Gastrocnemius medialis (tissue), 4 donors: ENCODE measurements around the gene DSC3. TPM values are rescaled to one million over a fixed set of nuclear protein-coding genes. Genes with fewer than 3 reads are reported as not detected.
"Not testable (repeated sequence)": the region's sequence is repeated elsewhere in the genome, so short reads cannot be mapped to it uniquely, and the experiment has no call there.

ENCODE experiments used
- ATAC-seq, 2 donors: fragments of 150-250 bp; one replicate each; pipeline ENCODE4 v1.9.1; 2016
- DNase-seq, 2 donors: peaks; one replicate each; pipeline ENCODE4 v3.0.0-alpha.2; 2019
- H3K27ac ChIP-seq, 4 donors: fragments of 200-600 bp; sonication (generic); 1 replicate in 1 of 4; 2 replicates in 3 of 4; pipeline ENCODE4 v1.5.1; 2016 to 2018; ENCODE audit warnings: mild to moderate bottlenecking in 2 of 4, moderate library complexity in 1 of 4
- H3K27me3 ChIP-seq, 3 donors: fragments of 200-600 bp; sonication (generic) in 2 of 3; 1 replicate in 1 of 3; 2 replicates in 2 of 3; pipeline versions ENCODE4 v1.5.1 to v1.6.0; 2016 to 2019; ENCODE audit warnings: mild to moderate bottlenecking in 1 of 3, moderate library complexity in 1 of 3
- H3K36me3 ChIP-seq, 2 donors: fragments of 200-600 bp; sonication (generic) in 1 of 2; one replicate each; pipeline ENCODE4 v1.5.1; 2017 to 2018
- H3K4me1 ChIP-seq, 2 donors: fragments of 200-600 bp; sonication (generic) in 1 of 2; one replicate each; pipeline ENCODE4 v1.5.1; 2016 to 2017; ENCODE audit warnings: mild to moderate bottlenecking in 2 of 2
- H3K4me3 ChIP-seq, 4 donors: fragments of 200-600 bp; sonication (generic) in 3 of 4; 1 replicate in 1 of 4; 2 replicates in 3 of 4; pipeline ENCODE4 v1.5.1; 2016 to 2019; ENCODE audit warnings: mild to moderate bottlenecking in 2 of 4
- H3K9me3 ChIP-seq, 3 donors: fragments of 200-600 bp; sonication (generic) in 2 of 3; 1 replicate in 1 of 3; 2 replicates in 2 of 3; pipeline ENCODE4 v1.5.1; 2016 to 2019
- POLR2A ChIP-seq, 2 donors: fragments of 450-650 bp; IDR thresholded peaks; one replicate each; pipeline ENCODE4 v1.6.1; 2017; ENCODE audit warnings: antibody characterized with exemption in 2 of 2, mild to moderate bottlenecking in 2 of 2, moderate library complexity in 2 of 2
- in situ Hi-C, 4 donors: fragments of 200-750 bp; cut with MboI; loops; one replicate each; pipeline versions ENCODE4 v1.15.0 to v1.8.0; 2017; ENCODE audit warnings: low sequenced_read_pairs in 4 of 4
- intact Hi-C: fragments of 100-400 bp; cut with DNase I; formaldehyde crosslinking; loops from one replicate; pipeline ENCODE4 v1.15.1; 2023; ENCODE audit warnings: low total_unique reads
- total RNA-seq, 4 donors: library from RNA; depleted of rRNA; stranded (reverse); fragments of >200 nt; gene quantifications; one replicate each; pipeline versions ENCODE4 v1.1.0 to v1.2.3, GENCODE V29; 2016
- TF ChIP-seq, protein P1 (sequence below), 5 experiments: fragments of 450-650 bp in 3 of 5; fragments of 200-600 bp in 2 of 5; sonication (generic) in 2 of 5; IDR thresholded peaks in 4 of 5; conservative IDR thresholded peaks in 1 of 5; 1 replicate in 4 of 5; 2 replicates in 1 of 5; pipeline ENCODE4 v1.5.1; 2016 to 2019; ENCODE audit warnings: antibody characterized with exemption in 5 of 5, mild to moderate bottlenecking in 3 of 5, moderate library complexity in 3 of 5

DSC3 gene
- total RNA-seq, 4 donors from 2014 or later: 0.04 TPM; not detected in 3

- H3K27ac ChIP-seq: no peak overlapping the region
- H3K4me3 ChIP-seq: no peak overlapping the region
- in situ Hi-C loops: no loop called here
- no peaks in the 10 kb centered on the region for H3K4me1 ChIP-seq
- no peaks in the 10 kb centered on the region for H3K36me3 ChIP-seq
- no peaks in the 10 kb centered on the region for H3K27me3 ChIP-seq
- H3K9me3 ChIP-seq: no peaks in the 10 kb centered on the region
- no peak for ATAC-seq
- no peak for DNase-seq
- intact Hi-C loops: no loop called here
- TF ChIP-seq, protein P1, sequence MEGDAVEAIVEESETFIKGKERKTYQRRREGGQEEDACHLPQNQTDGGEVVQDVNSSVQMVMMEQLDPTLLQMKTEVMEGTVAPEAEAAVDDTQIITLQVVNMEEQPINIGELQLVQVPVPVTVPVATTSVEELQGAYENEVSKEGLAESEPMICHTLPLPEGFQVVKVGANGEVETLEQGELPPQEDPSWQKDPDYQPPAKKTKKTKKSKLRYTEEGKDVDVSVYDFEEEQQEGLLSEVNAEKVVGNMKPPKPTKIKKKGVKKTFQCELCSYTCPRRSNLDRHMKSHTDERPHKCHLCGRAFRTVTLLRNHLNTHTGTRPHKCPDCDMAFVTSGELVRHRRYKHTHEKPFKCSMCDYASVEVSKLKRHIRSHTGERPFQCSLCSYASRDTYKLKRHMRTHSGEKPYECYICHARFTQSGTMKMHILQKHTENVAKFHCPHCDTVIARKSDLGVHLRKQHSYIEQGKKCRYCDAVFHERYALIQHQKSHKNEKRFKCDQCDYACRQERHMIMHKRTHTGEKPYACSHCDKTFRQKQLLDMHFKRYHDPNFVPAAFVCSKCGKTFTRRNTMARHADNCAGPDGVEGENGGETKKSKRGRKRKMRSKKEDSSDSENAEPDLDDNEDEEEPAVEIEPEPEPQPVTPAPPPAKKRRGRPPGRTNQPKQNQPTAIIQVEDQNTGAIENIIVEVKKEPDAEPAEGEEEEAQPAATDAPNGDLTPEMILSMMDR (IDR thresholded peaks at IDR 0.05 in 4 of 5, conservative IDR thresholded peaks at IDR 0.05 in 1 of 5): no peak
- TF ChIP-seq POLR2A (IDR thresholded peaks at IDR 0.05): no peak
Observed at GRCh38 chr18:31015715-31016434, 26.7 kb downstream of the DSC3 start.

GRCh38 chr18:31011455-31011854, 31.1 kb downstream of the DSC3 start:
- H3K27ac ChIP-seq, H3K27me3 ChIP-seq, H3K36me3 ChIP-seq, DNase-seq, H3K9me3 ChIP-seq, H3K4me1 ChIP-seq, H3K4me3 ChIP-seq, in situ Hi-C loops, intact Hi-C loops, ATAC-seq: not testable (repeated sequence)

- intact Hi-C loops: no loop called here
- H3K9me3 ChIP-seq: no peaks in the 10 kb centered on the region
- no peak for ATAC-seq
- no peaks in the 10 kb centered on the region for H3K4me1 ChIP-seq
- H3K36me3 ChIP-seq: no peaks in the 10 kb centered on the region
- no peak for DNase-seq
- H3K27ac ChIP-seq: no peak overlapping the region
- H3K27me3 ChIP-seq: no peaks in the 10 kb centered on the region
- TF ChIP-seq, protein P1 (IDR thresholded peaks at IDR 0.05 in 4 of 5, conservative IDR thresholded peaks at IDR 0.05 in 1 of 5): no peak
- in situ Hi-C loops: no loop called here
- no peak overlapping the region for H3K4me3 ChIP-seq
Observed at GRCh38 chr18:31010601-31011000, 31.9 kb downstream of the DSC3 start.

- no peak for ATAC-seq
- no peak overlapping the region for H3K27ac ChIP-seq
- in situ Hi-C loops (loop anchor here in 1 of 4 donors (10.0 kb wide), 1 partner anchor 55 kb away; no protein-coding TSS in a partner anchor), intact Hi-C loops (no loop called here)
- DNase-seq: no peak
- no peaks in the 10 kb centered on the region for H3K4me1 ChIP-seq
- H3K9me3 ChIP-seq: no peaks in the 10 kb centered on the region
- TF ChIP-seq, protein P1 (IDR thresholded peaks at IDR 0.05 in 4 of 5, conservative IDR thresholded peaks at IDR 0.05 in 1 of 5): no peak
- no peak for TF ChIP-seq POLR2A (IDR thresholded peaks at IDR 0.05)
- no peaks in the 10 kb centered on the region for H3K36me3 ChIP-seq
- no peaks in the 10 kb centered on the region for H3K27me3 ChIP-seq
- no peak overlapping the region for H3K4me3 ChIP-seq
Observed at GRCh38 chr18:30999887-31000628, 42.5 kb downstream of the DSC3 start.

DNA sequence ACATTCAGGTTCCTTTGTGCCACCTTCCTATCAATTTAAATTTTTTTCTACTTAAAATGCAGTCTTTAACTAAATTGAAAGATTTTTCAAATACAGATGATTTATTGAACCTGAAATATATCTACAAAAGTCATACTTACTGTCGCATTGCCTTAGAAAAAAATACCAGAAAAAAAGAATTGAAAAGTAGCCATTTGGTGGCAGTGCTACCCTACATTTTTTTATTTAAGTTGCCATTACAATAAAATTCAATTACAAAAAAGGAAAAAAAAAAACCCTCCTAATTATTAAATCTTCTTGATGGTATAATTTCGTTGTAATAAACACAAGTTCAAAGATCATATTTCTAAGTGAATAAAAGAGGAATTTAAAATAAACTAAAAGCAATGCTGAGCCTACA, 43.4 kb downstream of the DSC3 start:
- Histone ChIP-seq H3K36me3 (no peaks in the 10 kb centered on the region), H3K27ac (no peak overlapping the region), H3K4me1 (no peaks in the 10 kb centered on the region), H3K4me3 (no peak overlapping the region), H3K27me3 (no peaks in the 10 kb centered on the region), H3K9me3 (no peaks in the 10 kb centered on the region)
- intact Hi-C loops (no loop called here), in situ Hi-C loops (no loop called here)
- no peak for DNase-seq
- ATAC-seq: no peak
- TF ChIP-seq, protein P1 (IDR thresholded peaks at IDR 0.05 in 4 of 5, conservative IDR thresholded peaks at IDR 0.05 in 1 of 5): no peak
- no peak for TF ChIP-seq POLR2A (IDR thresholded peaks at IDR 0.05)
